NCI-H524 treated with DMSO at 0.1 percent for 48 hours (cell line): ENCODE measurements around the gene SLC18B1.
"Not testable (repeated sequence)": the region's sequence is repeated elsewhere in the genome, so short reads cannot be mapped to it uniquely, and the experiment has no call there.

Experiments used
- DNase-seq: peaks from one replicate; lab custom pipeline; 2025; lab: John Stamatoyannopoulos, UW

SLC18B1 gene

GRCh38 chr6:132798869-132799538, 567 bp upstream of the SLC18B1 start:
- DNase-seq = peak; percentile 66

- no peak for DNase-seq
These were observed 3.0 kb downstream of the SLC18B1 start for GRCh38 chr6:132795461-132795860.

GRCh38 chr6:132792510-132792909, 5.9 kb downstream of the SLC18B1 start:
- no peak for DNase-seq

GRCh38 chr6:132790450-132790849, 8.0 kb downstream of the SLC18B1 start:
- no peak for DNase-seq

- DNase-seq = no peak
These were observed 9.1 kb downstream of the SLC18B1 start for GRCh38 chr6:132789396-132789776.

GRCh38 chr6:132788658-132789395, 9.6 kb downstream of the SLC18B1 start:
- DNase-seq = no peak

GRCh38 chr6:132785936-132786335, 12.5 kb downstream of the SLC18B1 start:
- no peak for DNase-seq

- no peak for DNase-seq
These were observed 17.6 kb downstream of the SLC18B1 start for GRCh38 chr6:132780770-132781371.

- not testable (repeated sequence) for DNase-seq
These were observed 20.6 kb downstream of the SLC18B1 start for GRCh38 chr6:132777881-132778280.

- peak; percentile 7 for DNase-seq
These were observed 30.4 kb downstream of the SLC18B1 start for GRCh38 chr6:132768051-132768517.

GRCh38 chr6:132765560-132765959, 32.9 kb downstream of the SLC18B1 start:
- DNase-seq = no peak

- no peak for DNase-seq
These were observed 34.1 kb downstream of the SLC18B1 start for GRCh38 chr6:132764370-132764769.

- DNase-seq = no peak
These were observed 35.2 kb downstream of the SLC18B1 start for GRCh38 chr6:132763269-132763668.

- no peak for DNase-seq
These were observed 38.2 kb downstream of the SLC18B1 start for GRCh38 chr6:132760256-132760655.

- DNase-seq = no peak
These were observed 39.7 kb downstream of the SLC18B1 start for GRCh38 chr6:132758689-132759088.

- DNase-seq = no peak
These were observed 46.2 kb downstream of the SLC18B1 start for GRCh38 chr6:132752255-132752654.

GRCh38 chr6:132751828-132752227, 46.6 kb downstream of the SLC18B1 start:
- DNase-seq = no peak

- no peak for DNase-seq
These were observed 47.1 kb downstream of the SLC18B1 start for GRCh38 chr6:132751306-132751705.

GRCh38 chr6:132750455-132751248, 47.8 kb downstream of the SLC18B1 start:
- no peak for DNase-seq

GRCh38 chr6:132749111-132749510, 49.3 kb downstream of the SLC18B1 start:
- no peak for DNase-seq

- no peak for DNase-seq
These were observed 50.0 kb downstream of the SLC18B1 start for GRCh38 chr6:132748446-132748845.

GRCh38 chr6:132746048-132746447, 52.4 kb downstream of the SLC18B1 start:
- DNase-seq = no peak
